Kidney (tissue), 14 donors: Measurements from ENCODE around the gene CDH13. TPM values are rescaled to one million over a fixed set of nuclear protein-coding genes. Genes with fewer than 3 reads are reported as not detected.

Source experiments
- DNase-seq, 5 donors: peaks; one replicate each; pipeline ENCODE4 v3.0.0-alpha.2; 2013 to 2020
- FAIRE-seq: peaks from 2 replicates; lab custom pipeline; 2012; peaks lifted over from hg19 to GRCh38; lab: Jason Lieb, UNC
- H3K27ac ChIP-seq, 2 donors: one replicate each; pipeline ENCODE4 v1.7.0; 2013; ENCODE audit warnings: low read depth in 2 of 2, low read length in 2 of 2, inconsistent platforms in 1 of 2
- H3K27me3 ChIP-seq: one replicate; pipeline ENCODE4 v1.7.1; 2013; ENCODE audit warnings: low read length, inconsistent platforms; ENCODE audit not compliant: control insufficient read depth, insufficient read depth
- H3K36me3 ChIP-seq, 3 donors: one replicate each; pipeline versions ENCODE4 v1.7.0 to v1.7.1; 2013; ENCODE audit warnings: low read length in 3 of 3, control low read depth in 1 of 3, inconsistent platforms in 1 of 3; ENCODE audit not compliant: insufficient read depth in 3 of 3, control insufficient read depth in 2 of 3
- H3K4me1 ChIP-seq, 3 donors: one replicate each; pipeline versions ENCODE4 v1.7.0 to v1.7.1; 2013; ENCODE audit warnings: low read length in 3 of 3, inconsistent platforms in 1 of 3, low read depth in 1 of 3; ENCODE audit not compliant: control insufficient read depth in 2 of 3, insufficient read depth in 2 of 3
- H3K4me3 ChIP-seq, 3 donors: one replicate each; pipeline versions ENCODE4 v1.7.0 to v1.8.1; 2013; ENCODE audit warnings: low read length in 3 of 3, control low read depth in 1 of 3, inconsistent platforms in 1 of 3
- H3K9ac ChIP-seq, 3 donors: one replicate each; pipeline versions ENCODE4 v1.7.0 to v1.7.1; 2013; ENCODE audit warnings: low read length in 3 of 3, control low read depth in 1 of 3, inconsistent platforms in 1 of 3
- H3K9me3 ChIP-seq, 3 donors: one replicate each; pipeline versions ENCODE4 v1.7.0 to v1.7.1; 2013; ENCODE audit warnings: low read length in 3 of 3, control low read depth in 1 of 3, inconsistent platforms in 1 of 3; ENCODE audit not compliant: control insufficient read depth in 2 of 3, insufficient read depth in 1 of 3
- CTCF ChIP-seq: IDR thresholded peaks from 3 replicates; pipeline ENCODE4 v1.5.1; 2012; ENCODE audit warnings: mild to moderate bottlenecking, moderate library complexity, borderline replicate concordance; ENCODE audit not compliant: insufficient read depth; ENCODE audit errors: extremely low read depth
- intact Hi-C: fragments of 100-400 bp; cut with DNase I; formaldehyde crosslinking; loops from one replicate; pipeline ENCODE4 v1.11.1; 2022
- polyA plus RNA-seq: library from polyadenylated mRNA; stranded (reverse); fragments of 350-450 nt; fragmentation: Illumina TruSeq; extraction: RNeasy Lipid Tissue Mini Kit (QIAGEN cat#74804); gene quantifications from one replicate; pipeline ENCODE4 v1.2.3, GENCODE V29; 2014; ENCODE audit warnings: low read depth, low replicate concordance; ENCODE audit not compliant: insufficient read depth
- total RNA-seq: library from RNA; stranded (reverse); fragmentation: NEBNext Ultra II Directional; extraction: Animal tissue kit (Norgen Biotek cat#: 25700); gene quantifications from one replicate; pipeline ENCODE4 v1.2.1, GENCODE V29; 2021
- donor health status: control.
- donor health status: control.
- donor health status: control.
- donor health status: control.
- donor health status: control.
- donor health status: DM: yes; HTN: yes; CAD: no.
- donor health status: Normal renal cell carcinoma (clear cell type).

Gene CDH13
- total and polyA plus RNA-seq, 2 donors from 2014 or later = 4.8 to 13.8 TPM

GRCh38 chr16:82935766-82936165 is 309.0 kb downstream of the CDH13 start:
- Histone ChIP-seq H3K27me3 (no peaks in the 10 kb centered on the region), H3K9ac (no peak overlapping the region), H3K4me1 (no peaks in the 10 kb centered on the region), H3K9me3 (no peaks in the 10 kb centered on the region), H3K4me3 (no peak overlapping the region), H3K36me3 (no peaks in the 10 kb centered on the region), H3K27ac (no peak overlapping the region)
- intact Hi-C loops = no loop called here
- FAIRE-seq = no peak
- DNase-seq = no peak
- no peak for TF ChIP-seq CTCF

- Histone ChIP-seq H3K27me3 (no peaks in the 10 kb centered on the region), H3K36me3 (no peaks in the 10 kb centered on the region), H3K9ac (no peak overlapping the region), H3K27ac (no peak overlapping the region), H3K4me3 (no peak overlapping the region), H3K9me3 (no peaks in the 10 kb centered on the region), H3K4me1 (no peaks in the 10 kb centered on the region)
- TF ChIP-seq CTCF = no peak
- FAIRE-seq (no peak), DNase-seq (peak in 4 of 5 donors; percentile 44 to 53 (median 46))
- intact Hi-C loops = no loop called here
Measured at GRCh38 chr16:82936941-82937551, 310.3 kb downstream of the CDH13 start.

- Histone ChIP-seq H3K27me3 (no peaks in the 10 kb centered on the region), H3K9ac (no peak overlapping the region)
- no peak for TF ChIP-seq CTCF
Measured at GRCh38 chr16:82937926-82938520, 311.3 kb downstream of the CDH13 start.

GRCh38 chr16:82943371-82943770 is 316.6 kb downstream of the CDH13 start:
- Histone ChIP-seq H3K27me3 (no peaks in the 10 kb centered on the region), H3K9me3 (no peaks in the 10 kb centered on the region), H3K9ac (no peak overlapping the region), H3K36me3 (no peaks in the 10 kb centered on the region), H3K27ac (no peak overlapping the region), H3K4me1 (no peaks in the 10 kb centered on the region), H3K4me3 (no peak overlapping the region)
- no peak for TF ChIP-seq CTCF
- FAIRE-seq (no peak), DNase-seq (no peak)
- intact Hi-C loops = no loop called here

More at GRCh38 chr16:82937926-82938520, 311.3 kb downstream of the CDH13 start:
- Histone ChIP-seq H3K4me1 (no peaks in the 10 kb centered on the region), H3K27ac (no peak overlapping the region), H3K4me3 (no peak overlapping the region), H3K36me3 (no peaks in the 10 kb centered on the region), H3K9me3 (no peaks in the 10 kb centered on the region)
- intact Hi-C loops = no loop called here
- FAIRE-seq (no peak), DNase-seq (peak in 2 of 5 donors; percentile 12 to 21)
